ENCODE data around the gene SOX5.
"Not testable (repeated sequence)": the region's sequence is repeated elsewhere in the genome, so short reads cannot be mapped to it uniquely, and the experiment has no call there.

SOX5 gene

GRCh38 chr12:23906329-23906728 lies 43.1 kb downstream of the SOX5 start:
- peak in 3 of 14 donors; percentile 1 to 26 (median 1) for DNase-seq

GRCh38 chr12:23899434-23899833 lies 50.0 kb downstream of the SOX5 start:
- no peak for DNase-seq

GRCh38 chr12:23898121-23898520 lies 51.3 kb downstream of the SOX5 start:
- no peak for DNase-seq

- peak in 6 of 14 donors; percentile 6 to 26 (median 18) for DNase-seq
Observed at GRCh38 chr12:23895792-23896218, 53.7 kb downstream of the SOX5 start.

GRCh38 chr12:23893611-23894010 lies 55.9 kb downstream of the SOX5 start:
- no peak for DNase-seq

- DNase-seq, result no peak
Observed at GRCh38 chr12:23891115-23891514, 58.4 kb downstream of the SOX5 start.

GRCh38 chr12:23889069-23889440 lies 60.4 kb downstream of the SOX5 start:
- no peak for DNase-seq

GRCh38 chr12:23888396-23889068 lies 60.9 kb downstream of the SOX5 start:
- DNase-seq, result no peak

GRCh38 chr12:23887055-23887835 lies 62.2 kb downstream of the SOX5 start:
- DNase-seq, result no peak

- DNase-seq, result no peak
Observed at GRCh38 chr12:23885394-23885793, 64.1 kb downstream of the SOX5 start.

GRCh38 chr12:23884909-23885308 lies 64.6 kb downstream of the SOX5 start:
- no peak for DNase-seq

- DNase-seq, result no peak
Observed at GRCh38 chr12:23880988-23881387, 68.5 kb downstream of the SOX5 start.

- not testable (repeated sequence) for DNase-seq
Observed at GRCh38 chr12:23876618-23877017, 72.9 kb downstream of the SOX5 start.

GRCh38 chr12:23867794-23868193 lies 81.7 kb downstream of the SOX5 start:
- DNase-seq, result no peak

GRCh38 chr12:23862701-23863100 lies 86.8 kb downstream of the SOX5 start:
- DNase-seq, result no peak

- DNase-seq, result no peak
Observed at GRCh38 chr12:23860019-23860418, 89.5 kb downstream of the SOX5 start.

- DNase-seq, result no peak
Observed at GRCh38 chr12:23857178-23857577, 92.3 kb downstream of the SOX5 start.

GRCh38 chr12:23855813-23856212 lies 93.7 kb downstream of the SOX5 start:
- DNase-seq, result no peak

- DNase-seq, result no peak
Observed at GRCh38 chr12:23854598-23854997, 94.9 kb downstream of the SOX5 start.

GRCh38 chr12:23853640-23854039 lies 95.8 kb downstream of the SOX5 start:
- no peak for DNase-seq

- no peak for DNase-seq
Observed at GRCh38 chr12:23851602-23852001, 97.9 kb downstream of the SOX5 start.

GRCh38 chr12:23847857-23848256 lies 101.6 kb downstream of the SOX5 start:
- DNase-seq, result no peak

- DNase-seq, result no peak
Observed at GRCh38 chr12:23843958-23844357, 105.5 kb downstream of the SOX5 start.

- DNase-seq, result no peak
Observed at GRCh38 chr12:23834076-23834475, 115.4 kb downstream of the SOX5 start.
